IMR-90 (cell line): ENCODE data around the gene KY. TPM values are rescaled to one million over a fixed set of nuclear protein-coding genes. Genes with fewer than 3 reads are reported as not detected.

Experiments used
- ATAC-seq: fragments of 200-7000 bp; cut with Tn5 transposase; 2 replicates; pipeline ENCODE4 v1.9.1; 2020; ENCODE audit warnings: low read depth, mild to moderate bottlenecking, moderate library complexity
- BruUV-seq: library from RNA; stranded (reverse); fragments of 400-500 nt; replicated peaks from 2 replicates; lab custom pipeline; 2021; lab: Mats Ljungman, UMichigan
- CTCF ChIA-PET: fragments of 300-600 bp; formaldehyde crosslinking; extraction: SDS; loops from one replicate; lab custom pipeline; 2021; ENCODE audit warnings: antibody characterized with exemption; lab: Yijun Ruan, JAX
- POLR2A ChIA-PET: fragments of 300-600 bp; sonication (Branson Sonifier 250); formaldehyde crosslinking; loops from one replicate; lab custom pipeline; 2022; ENCODE audit warnings: antibody characterized with exemption; ENCODE audit not compliant: unreplicated experiment; lab: Charles Lee
- DNase-seq: peaks from one replicate; pipeline ENCODE4 v3.0.0; 2013
- H2AFZ ChIP-seq: replicated peaks from 2 replicates; pipeline ENCODE3; 2013; ENCODE audit warnings: low read length, mild to moderate bottlenecking; ENCODE audit not compliant: poor library complexity
- H2AK5ac ChIP-seq: 2 replicates; pipeline ENCODE4 v1.6.1; 2013; ENCODE audit warnings: low read depth, low read length, inconsistent platforms
- H2AK9ac ChIP-seq: replicated peaks from 2 replicates; pipeline ENCODE3; 2013; ENCODE audit warnings: mild to moderate bottlenecking, low read depth, low read length, moderate library complexity; ENCODE audit not compliant: poor library complexity
- H2BK120ac ChIP-seq: 2 replicates; pipeline ENCODE4 v1.6.1; 2013; ENCODE audit warnings: low read depth, low read length, inconsistent platforms
- H2BK15ac ChIP-seq: 3 replicates; pipeline ENCODE4 v1.6.1; 2013; ENCODE audit warnings: low read depth, low read length, inconsistent platforms
- H2BK20ac ChIP-seq: 2 replicates; pipeline ENCODE4 v1.6.1; 2013; ENCODE audit warnings: low read depth, mild to moderate bottlenecking, inconsistent platforms, low read length, moderate library complexity
- H2BK5ac ChIP-seq: 2 replicates; pipeline ENCODE4 v1.6.1; 2013; ENCODE audit warnings: mild to moderate bottlenecking, low read depth, low read length, inconsistent platforms; ENCODE audit not compliant: poor library complexity, severe bottlenecking
- H3K14ac ChIP-seq: replicated peaks from 2 replicates; pipeline ENCODE4 v1.6.1; 2013; ENCODE audit warnings: low read depth, low read length, inconsistent platforms
- H3K18ac ChIP-seq: 2 replicates; pipeline ENCODE4 v1.6.1; 2013; ENCODE audit warnings: low read depth, low read length, control low read depth
- H3K23ac ChIP-seq: 2 replicates; pipeline ENCODE4 v1.6.1; 2013; ENCODE audit warnings: low read depth, low read length, inconsistent platforms
- H3K27ac ChIP-seq: 2 replicates; pipeline ENCODE4 v1.5.1; 2013; ENCODE audit warnings: mild to moderate bottlenecking, control low read depth, low read length; ENCODE audit not compliant: insufficient read depth
- H3K27me3 ChIP-seq: 2 replicates; pipeline ENCODE4 v1.6.1; 2013; ENCODE audit warnings: low read length; ENCODE audit not compliant: control insufficient read depth, insufficient read depth
- H3K36me3 ChIP-seq: 2 replicates; pipeline ENCODE4 v1.6.1; 2013; ENCODE audit warnings: low read length, mixed read lengths; ENCODE audit not compliant: control insufficient read depth, insufficient read depth
- H3K4ac ChIP-seq: 2 replicates; pipeline ENCODE4 v1.6.1; 2013; ENCODE audit warnings: low read depth, low read length, inconsistent platforms
- H3K4me1 ChIP-seq: 2 replicates; pipeline ENCODE4 v1.6.1; 2013; ENCODE audit warnings: low read length, mixed read lengths; ENCODE audit not compliant: control insufficient read depth, insufficient read depth
- H3K4me2 ChIP-seq: 2 replicates; pipeline ENCODE4 v1.6.1; 2013; ENCODE audit warnings: low read depth, mild to moderate bottlenecking, control low read depth, low read length, moderate library complexity
- H3K4me3 ChIP-seq: 2 replicates; pipeline ENCODE4 v1.5.1; 2013; ENCODE audit warnings: low read depth, mild to moderate bottlenecking, control low read depth, low read length, moderate library complexity; ENCODE audit not compliant: insufficient read depth
- H3K56ac ChIP-seq: 2 replicates; pipeline ENCODE4 v1.6.1; 2013; ENCODE audit warnings: low read length, inconsistent platforms; ENCODE audit not compliant: insufficient read depth; ENCODE audit errors: extremely low read depth
- H3K79me1 ChIP-seq, 2 experiments: 2 replicates each; pipeline ENCODE4 v1.6.1; 2013; ENCODE audit warnings: low read length in 2 of 2, inconsistent platforms in 1 of 2, low read depth in 1 of 2
- H3K9ac ChIP-seq: 2 replicates; pipeline ENCODE4 v1.6.1; 2013; ENCODE audit warnings: low read depth, low read length, control low read depth
- H3K9me1 ChIP-seq: 2 replicates; pipeline ENCODE4 v1.6.1; 2013; ENCODE audit warnings: low read length, inconsistent platforms; ENCODE audit not compliant: insufficient read depth
- H3K9me3 ChIP-seq: 2 replicates; pipeline ENCODE4 v1.6.1; 2013; ENCODE audit warnings: low read length; ENCODE audit not compliant: control insufficient read depth, insufficient read depth
- H4K20me1 ChIP-seq: 2 replicates; pipeline ENCODE4 v1.6.1; 2013; ENCODE audit warnings: low read length, inconsistent platforms; ENCODE audit not compliant: insufficient read depth
- H4K5ac ChIP-seq: 2 replicates; pipeline ENCODE4 v1.6.1; 2013; ENCODE audit warnings: mild to moderate bottlenecking, low read depth, low read length, control low read depth
- H4K8ac ChIP-seq, 2 experiments: 2 replicates each; pipeline ENCODE4 v1.6.1; 2013; ENCODE audit warnings: low read depth in 2 of 2, low read length in 2 of 2, control low read depth in 1 of 2, inconsistent platforms in 1 of 2
- H4K91ac ChIP-seq: 2 replicates; pipeline ENCODE4 v1.6.1; 2013; ENCODE audit warnings: low read depth, low read length, inconsistent platforms; ENCODE audit not compliant: insufficient read depth
- BHLHE40 ChIP-seq: fragments of 150-350 bp; IDR thresholded peaks from 2 replicates; pipeline ENCODE4 v1.6.1; 2016; ENCODE audit warnings: mild to moderate bottlenecking, low read depth, low read length
- CEBPB ChIP-seq: IDR thresholded peaks from 2 replicates; pipeline ENCODE4 v1.6.1; 2012; ENCODE audit warnings: low read depth, low read length, improper control_type of control experiment
- CHD1 ChIP-seq: IDR thresholded peaks from 2 replicates; pipeline ENCODE4 v1.6.1; 2012; ENCODE audit warnings: low read depth, low read length, improper control_type of control experiment
- MAFK ChIP-seq: IDR thresholded peaks from 2 replicates; pipeline ENCODE4 v1.6.1; 2012; ENCODE audit warnings: low read depth, low read length, improper control_type of control experiment
- MAZ ChIP-seq: IDR thresholded peaks from 2 replicates; pipeline ENCODE4 v1.6.1; 2012; ENCODE audit warnings: low read depth, mild to moderate bottlenecking, low read length, improper control_type of control experiment, moderate library complexity, borderline replicate concordance
- MXI1 ChIP-seq: IDR thresholded peaks from 2 replicates; pipeline ENCODE4 v1.6.1; 2012; ENCODE audit warnings: low read depth, mild to moderate bottlenecking, low read length, moderate library complexity, borderline replicate concordance
- POLR2A ChIP-seq: IDR thresholded peaks from 2 replicates; pipeline ENCODE4 v1.6.1; 2012; ENCODE audit warnings: mild to moderate bottlenecking, low read depth, low read length
- RAD21 ChIP-seq: IDR thresholded peaks from 2 replicates; pipeline ENCODE4 v1.6.1; 2012; ENCODE audit warnings: low read length, improper control_type of control experiment
- RCOR1 ChIP-seq: IDR thresholded peaks from 2 replicates; pipeline ENCODE4 v1.6.1; 2012; ENCODE audit warnings: mild to moderate bottlenecking, low read length, improper control_type of control experiment; ENCODE audit not compliant: insufficient replicate concordance
- RFX5 ChIP-seq: IDR thresholded peaks from 2 replicates; pipeline ENCODE4 v1.8.0; 2012; ENCODE audit warnings: low read depth, mild to moderate bottlenecking, low read length, moderate library complexity
- USF2 ChIP-seq: fragments of 150-350 bp; IDR thresholded peaks from 2 replicates; pipeline ENCODE4 v1.6.1; 2017; ENCODE audit warnings: mild to moderate bottlenecking, antibody characterized with exemption, low read length, low read depth
- WGBS, 2 experiments: methylation state at CpG; one replicate each; pipeline versions ENCODE4 v1.1.5 to v1.1.7; 2013; ENCODE audit warnings: missing lambda C conversion rate in 2 of 2; ENCODE audit not compliant: insufficient read length in 1 of 2; ENCODE audit errors: extremely low coverage in 2 of 2; 5-methylcytosine and 5-hydroxymethylcytosine counted together
- dilution Hi-C: fragments of 300-500 bp; cut with HindIII; formaldehyde crosslinking; loops from one replicate; pipeline ENCODE4 v1.14.3; 2018; ENCODE audit warnings: low sequenced_read_pairs; ENCODE audit not compliant: unreplicated experiment
- in situ Hi-C: fragments of 300-500 bp; cut with MboI; formaldehyde crosslinking; loops from 3 replicates; pipeline ENCODE4 v1.14.3; 2019; ENCODE audit warnings: low sequenced_read_pairs, inconsistent platforms, mixed read lengths
- intact Hi-C: fragments of 100-400 bp; cut with micrococcal nuclease; formaldehyde crosslinking; loops from 2 replicates; pipeline ENCODE4 v1.10.0; 2022
- polyA plus RNA-seq, 3 experiments: library from polyadenylated mRNA; depleted of rRNA; stranded (reverse); fragments of >200 nt; gene quantifications; 2 replicates each; pipeline ENCODE4 v1.2.3, GENCODE V29; 2012; ENCODE audit warnings: low replicate concordance in 1 of 3
- total RNA-seq: library from RNA; depleted of rRNA; stranded (reverse); fragments of >200 nt; gene quantifications from 2 replicates; pipeline ENCODE4 v1.2.3, GENCODE V29; 2012
- TF ChIP-seq, protein P1 (sequence below): conservative IDR thresholded peaks from 2 replicates; pipeline ENCODE4 v1.5.1; 2012; ENCODE audit warnings: mild to moderate bottlenecking, low read depth, low read length, improper control_type of control experiment

The KY gene
- total and polyA plus RNA-seq, 2 of the 4 experiments (the other 2 are of a cell fraction) = under 0.01 to 0.09 TPM

DNA sequence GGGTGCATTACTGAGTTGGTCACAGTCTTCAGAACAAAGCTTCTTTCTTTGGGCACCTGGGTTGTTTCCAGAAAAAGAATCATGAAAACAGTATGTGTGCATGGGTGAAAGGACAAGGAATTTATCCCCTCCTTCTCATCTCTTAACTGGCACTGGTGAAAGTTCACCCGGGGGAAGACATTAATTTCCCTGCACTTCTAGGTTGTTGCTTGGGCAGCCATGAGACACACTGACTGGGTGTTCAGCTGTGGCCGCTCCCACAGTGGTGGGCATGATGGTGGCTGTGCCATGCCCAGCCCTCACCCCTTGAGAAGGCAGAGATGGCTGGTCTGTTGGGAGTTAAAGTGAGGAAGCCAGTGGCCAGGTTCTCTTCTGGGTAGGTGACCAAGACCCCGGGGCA, 16.6 kb upstream of the KY start:
- Histone ChIP-seq H4K8ac (no peak overlapping the region), H2BK120ac (no peak overlapping the region), H3K27me3 (peaks cover 7% of the 10 kb centered on the region), H3K4me3 (no peak overlapping the region), H3K27ac (no peak overlapping the region), H2BK5ac (no peak overlapping the region), H3K23ac (no peak overlapping the region), H3K36me3 (no peaks in the 10 kb centered on the region), H3K79me1 (no peaks in the 10 kb centered on the region), H3K56ac (no peak overlapping the region), H3K9me1 (no peaks in the 10 kb centered on the region; the same call in 1 of the 2 replicates), H3K4me2 (no peak overlapping the region), H2BK15ac (no peak overlapping the region), H2AFZ (no peak overlapping the region), H3K4ac (no peak overlapping the region), H4K5ac (no peak overlapping the region), H2AK9ac (no peak overlapping the region), H3K14ac (no peak overlapping the region), H3K9ac (no peak overlapping the region), H3K18ac (no peak overlapping the region), H4K91ac (no peak overlapping the region), H3K9me3 (no peaks in the 10 kb centered on the region), H3K4me1 (peaks cover 4% of the 10 kb centered on the region; the same call in 1 of the 2 replicates), H2AK5ac (no peak overlapping the region; the same call in 1 of the 2 replicates), H4K20me1 (no peaks in the 10 kb centered on the region), H2BK20ac (no peak overlapping the region)
- POLR2A ChIA-PET = no interaction called here
- intact Hi-C loops (no loop called here), dilution Hi-C loops (no loop called here), in situ Hi-C loops (no loop called here)
- no TSS peak for BruUV-seq
- DNase-seq (no peak), ATAC-seq (no peak)
- CTCF ChIA-PET = interaction anchor here (1.2 kb wide), 1 partner anchor 66 kb away, joined by 4 read pairs; no protein-coding TSS in a partner anchor
- TF ChIP-seq USF2 (no peak), MAZ (no peak), BHLHE40 (no peak), MXI1 (no peak), RCOR1 (no peak), RAD21 (no peak), POLR2A (no peak), RFX5 (no peak), CHD1 (no peak), CEBPB (no peak), MAFK (no peak)
- TF ChIP-seq, protein P1, sequence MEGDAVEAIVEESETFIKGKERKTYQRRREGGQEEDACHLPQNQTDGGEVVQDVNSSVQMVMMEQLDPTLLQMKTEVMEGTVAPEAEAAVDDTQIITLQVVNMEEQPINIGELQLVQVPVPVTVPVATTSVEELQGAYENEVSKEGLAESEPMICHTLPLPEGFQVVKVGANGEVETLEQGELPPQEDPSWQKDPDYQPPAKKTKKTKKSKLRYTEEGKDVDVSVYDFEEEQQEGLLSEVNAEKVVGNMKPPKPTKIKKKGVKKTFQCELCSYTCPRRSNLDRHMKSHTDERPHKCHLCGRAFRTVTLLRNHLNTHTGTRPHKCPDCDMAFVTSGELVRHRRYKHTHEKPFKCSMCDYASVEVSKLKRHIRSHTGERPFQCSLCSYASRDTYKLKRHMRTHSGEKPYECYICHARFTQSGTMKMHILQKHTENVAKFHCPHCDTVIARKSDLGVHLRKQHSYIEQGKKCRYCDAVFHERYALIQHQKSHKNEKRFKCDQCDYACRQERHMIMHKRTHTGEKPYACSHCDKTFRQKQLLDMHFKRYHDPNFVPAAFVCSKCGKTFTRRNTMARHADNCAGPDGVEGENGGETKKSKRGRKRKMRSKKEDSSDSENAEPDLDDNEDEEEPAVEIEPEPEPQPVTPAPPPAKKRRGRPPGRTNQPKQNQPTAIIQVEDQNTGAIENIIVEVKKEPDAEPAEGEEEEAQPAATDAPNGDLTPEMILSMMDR = no peak
- WGBS, 2 experiments = 67% methylated on average over 1 of the region's 3 CpGs; no CpG with 5 or more reads in 1 of the 2 experiments
